ENCODE measurements around the gene CDH18.

CDH18 gene

DNA sequence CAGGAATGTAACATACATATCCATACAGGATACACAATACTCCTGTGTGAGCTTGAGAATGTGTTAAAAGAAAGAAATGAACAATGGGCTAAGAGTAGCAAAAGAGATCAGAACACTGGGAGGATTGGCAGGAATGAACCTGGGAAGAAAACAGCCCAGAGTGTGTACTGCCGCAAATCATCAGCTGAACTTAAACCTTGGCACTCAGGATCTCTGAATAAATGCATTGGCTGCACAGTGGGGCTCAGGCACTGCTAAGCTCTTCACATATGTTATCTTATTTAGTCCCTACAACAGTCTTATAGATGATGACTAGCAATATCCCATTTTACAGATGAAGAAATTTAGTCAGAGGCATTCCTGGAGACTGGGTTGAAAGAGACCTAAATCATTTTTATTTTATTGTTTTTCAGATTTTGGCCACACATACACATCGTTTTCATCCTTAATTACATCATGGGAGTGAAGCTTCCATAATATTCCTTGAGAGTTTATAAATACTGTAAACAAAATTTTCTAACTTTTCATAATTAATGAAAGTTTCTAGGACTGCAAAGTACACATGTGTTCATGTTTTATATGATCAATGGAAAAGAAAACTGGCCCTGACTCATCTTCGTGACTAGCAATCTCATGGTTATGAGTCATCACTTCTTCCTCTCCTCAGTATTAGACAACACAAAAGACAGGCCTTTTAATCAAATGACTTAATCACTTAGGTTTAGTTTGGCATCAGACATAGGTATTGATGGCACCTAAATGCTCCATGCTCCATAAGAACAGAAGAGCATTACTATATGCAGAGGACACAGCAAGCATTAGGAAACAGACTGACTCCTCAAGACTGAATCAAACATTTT lies 59.2 kb downstream of the CDH18 start:
- DNase-seq: no peak

DNA sequence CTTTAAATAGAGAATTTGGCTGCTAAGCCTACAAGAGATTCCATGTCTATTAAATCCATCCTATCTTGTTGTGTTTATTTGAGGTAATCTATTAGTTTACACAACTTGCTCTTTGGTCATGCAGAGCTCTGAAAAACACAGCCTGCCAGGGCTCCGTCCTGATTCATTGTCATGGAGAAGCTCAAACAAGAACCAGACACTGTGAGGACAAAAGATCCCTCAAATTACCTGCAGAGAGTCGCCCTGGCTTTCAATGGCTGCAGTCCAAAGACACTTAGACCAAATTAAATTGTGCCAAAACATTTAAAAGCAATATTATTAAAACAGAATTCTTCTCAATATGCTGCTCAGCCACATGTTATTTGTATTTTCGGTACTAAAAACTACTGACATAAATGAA lies 60.1 kb downstream of the CDH18 start:
- DNase-seq: no peak

GRCh38 chr5:19927170-19927569 lies 60.8 kb downstream of the CDH18 start:
- no peak for DNase-seq

GRCh38 chr5:19923742-19924141 lies 64.3 kb downstream of the CDH18 start:
- no peak for DNase-seq

DNA sequence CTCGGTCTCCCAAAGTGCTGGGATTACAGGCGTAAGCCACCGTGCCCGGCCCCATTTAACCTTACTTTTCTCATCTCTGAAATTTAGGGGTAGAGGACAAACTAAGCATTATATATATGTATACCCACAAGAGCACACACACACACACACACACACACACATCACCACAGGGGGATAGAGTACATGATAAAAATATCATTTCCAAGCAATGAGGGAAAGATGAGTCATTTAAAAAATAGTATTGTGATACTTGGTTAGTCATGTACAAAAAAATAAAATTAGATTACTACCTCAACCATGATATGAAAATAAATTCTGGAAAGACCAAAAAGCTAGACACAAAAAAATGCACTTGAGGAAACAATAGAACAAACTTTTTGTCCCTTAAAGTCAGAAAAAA lies 67.2 kb downstream of the CDH18 start:
- DNase-seq: no peak

GRCh38 chr5:19918780-19919179 lies 69.2 kb downstream of the CDH18 start:
- no peak for DNase-seq

DNA sequence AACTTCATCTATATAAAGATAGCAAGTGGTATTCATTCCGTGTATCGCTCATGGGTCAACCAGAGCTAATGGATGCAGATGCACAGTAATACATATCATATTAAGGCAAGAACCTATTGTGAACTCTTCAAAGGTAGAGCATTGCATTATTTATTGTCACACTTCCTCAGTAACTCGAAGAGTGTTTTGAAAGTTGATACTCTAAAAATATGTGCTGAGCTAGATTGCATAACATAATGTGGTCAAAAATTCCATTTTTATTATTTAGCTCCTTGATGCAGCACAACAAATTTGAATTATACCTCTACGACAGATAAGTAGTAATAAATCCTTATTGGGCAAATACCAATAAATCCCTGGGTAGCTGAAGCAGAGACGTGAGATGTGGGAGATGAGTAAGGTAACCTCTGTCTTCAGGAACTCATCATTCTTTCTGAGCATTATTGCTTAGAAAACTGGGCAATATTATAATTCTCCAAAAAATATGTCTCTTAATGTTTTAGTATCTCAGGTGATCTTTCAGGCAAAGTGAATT lies 70.3 kb downstream of the CDH18 start:
- DNase-seq: no peak

- no peak for DNase-seq
Measured at GRCh38 chr5:19910136-19910535, 77.9 kb downstream of the CDH18 start.

- DNase-seq: no peak
Measured at GRCh38 chr5:19904766-19905165, 83.2 kb downstream of the CDH18 start.

GRCh38 chr5:19903611-19904010 lies 84.4 kb downstream of the CDH18 start:
- DNase-seq: no peak

- DNase-seq: no peak
Measured at GRCh38 chr5:19902316-19902934, 85.6 kb downstream of the CDH18 start.

- no peak for DNase-seq
Measured at GRCh38 chr5:19900269-19900668, 87.7 kb downstream of the CDH18 start.

DNA sequence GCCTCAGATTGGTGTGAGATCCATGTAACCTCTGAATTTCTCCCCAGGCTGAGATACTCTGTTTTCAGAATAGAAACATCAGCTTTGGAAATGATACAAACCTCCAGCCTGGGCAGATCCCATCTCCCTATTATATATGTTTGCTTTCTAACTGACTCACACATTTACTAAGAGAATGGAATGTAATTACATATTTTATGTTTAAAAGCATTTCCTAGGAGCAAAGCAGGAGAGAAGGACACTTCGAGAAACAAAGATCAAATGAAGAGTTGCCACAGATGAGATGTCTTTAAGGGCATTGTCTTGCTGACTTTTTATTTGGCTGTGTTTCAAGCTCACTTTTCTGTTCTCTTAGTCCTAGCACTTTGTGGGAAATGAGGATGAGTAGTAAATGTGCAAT lies 96.3 kb downstream of the CDH18 start:
- no peak for DNase-seq

DNA sequence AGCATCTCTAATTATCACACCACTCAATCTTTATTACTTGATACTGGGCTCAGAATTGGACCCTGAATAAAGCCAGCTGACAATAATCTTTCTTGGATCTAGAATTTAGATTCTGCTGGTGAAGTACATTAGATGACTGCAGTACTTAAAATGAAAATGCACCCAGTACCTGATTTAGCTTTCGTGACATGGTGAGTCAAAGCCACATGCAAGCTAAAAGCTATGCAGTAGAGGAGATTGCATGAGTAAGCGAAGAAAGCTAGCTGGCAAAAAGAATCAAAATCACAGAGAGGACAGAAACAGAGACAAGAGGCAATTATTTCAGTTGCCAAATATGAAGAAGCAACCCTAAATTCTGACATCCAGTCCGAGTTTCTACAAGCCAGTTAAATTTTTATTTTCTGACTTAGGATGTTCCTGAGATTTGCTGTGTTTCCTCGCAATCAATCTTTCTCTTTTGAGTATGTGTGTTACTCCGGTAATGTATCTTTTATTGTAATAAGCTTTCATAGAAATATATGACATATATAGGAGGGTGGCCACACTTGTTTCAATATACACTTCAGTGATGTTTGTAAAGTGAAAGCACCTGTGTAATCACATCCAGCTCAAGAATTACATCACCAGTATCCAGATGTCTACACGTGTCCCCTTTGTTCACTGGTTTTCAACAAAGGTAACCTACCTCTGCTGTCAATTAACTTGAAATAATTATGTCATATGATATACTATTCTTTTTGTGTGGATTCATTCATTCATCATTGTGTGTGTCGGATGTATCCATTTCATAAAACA lies 101.7 kb downstream of the CDH18 start:
- DNase-seq: no peak

DNA sequence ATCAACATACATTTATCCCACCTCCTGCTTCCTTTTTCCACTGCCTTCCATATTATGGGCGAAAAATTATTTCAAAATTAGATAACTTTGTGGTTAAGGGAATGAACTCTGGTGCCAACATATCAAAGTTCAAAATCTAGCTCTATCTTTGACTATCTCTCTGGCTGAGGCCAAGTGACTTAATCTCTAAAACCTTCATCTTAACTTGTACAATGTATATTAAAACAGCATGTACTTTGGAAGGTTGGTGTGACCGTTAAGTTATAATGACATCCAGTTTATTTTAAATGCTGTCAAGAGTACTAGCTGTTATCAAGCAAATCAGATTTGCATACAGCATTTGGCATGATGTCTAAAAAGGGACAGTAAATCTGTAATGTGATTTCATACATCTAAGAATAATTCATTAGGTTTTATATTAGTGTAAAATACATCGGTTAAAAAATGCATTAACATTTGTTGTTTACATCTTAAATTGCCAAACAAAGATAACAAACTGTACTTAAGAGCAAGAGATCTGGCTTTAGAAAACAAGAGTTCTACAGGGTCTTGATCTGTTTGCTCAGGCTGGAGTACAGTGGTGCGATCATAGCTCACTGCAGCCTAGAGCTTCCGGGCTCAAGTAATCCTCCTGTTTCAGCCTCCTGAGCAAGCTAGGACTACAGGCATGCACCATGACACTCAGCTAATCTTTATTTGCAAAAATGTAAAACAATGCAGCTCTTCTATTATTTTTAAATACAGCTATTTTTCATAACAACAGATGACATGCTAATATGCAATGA lies 102.8 kb downstream of the CDH18 start:
- no peak for DNase-seq

- no peak for DNase-seq
Measured at GRCh38 chr5:19880859-19881436, 107.1 kb downstream of the CDH18 start.

DNA sequence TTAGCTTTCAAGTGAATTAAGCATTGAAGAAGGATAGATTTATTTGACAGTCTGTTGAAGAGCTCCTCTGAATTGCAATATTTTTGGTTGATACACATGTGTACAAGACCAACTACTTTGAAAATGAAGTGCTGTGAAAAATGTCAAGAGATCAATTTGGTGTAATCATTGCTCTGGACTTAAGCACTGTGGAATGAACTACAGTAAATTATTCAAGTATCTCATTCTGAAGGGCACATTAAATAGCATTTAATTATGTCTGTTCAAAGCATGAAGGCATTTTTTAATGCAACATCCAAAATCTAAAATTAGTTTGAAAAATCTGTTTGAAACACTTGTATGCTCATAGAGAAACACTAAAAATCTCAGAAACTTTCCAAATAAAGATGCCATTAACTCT lies 107.5 kb downstream of the CDH18 start:
- DNase-seq: no peak

- no peak for DNase-seq
Measured at GRCh38 chr5:19874811-19875210, 113.2 kb downstream of the CDH18 start.

DNA sequence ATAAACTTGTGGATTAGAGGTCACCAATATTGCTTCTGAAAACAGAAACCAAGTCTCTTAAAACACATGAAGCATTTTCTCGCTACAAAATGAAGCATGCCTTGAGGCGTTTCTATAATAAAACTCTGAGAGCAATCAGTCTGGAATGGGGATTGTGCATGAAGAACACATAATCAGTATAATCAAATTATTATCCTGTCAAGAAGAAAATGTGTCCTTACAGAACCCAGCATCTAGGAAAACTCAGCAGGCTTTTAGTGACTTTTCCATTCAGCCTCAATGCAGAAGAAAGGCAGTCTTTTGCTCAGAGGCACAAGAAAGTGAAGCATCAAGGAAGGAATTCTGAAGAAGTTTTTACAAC lies 121.9 kb downstream of the CDH18 start:
- no peak for DNase-seq

GRCh38 chr5:19865336-19866089 lies 122.5 kb downstream of the CDH18 start:
- no peak for DNase-seq

DNA sequence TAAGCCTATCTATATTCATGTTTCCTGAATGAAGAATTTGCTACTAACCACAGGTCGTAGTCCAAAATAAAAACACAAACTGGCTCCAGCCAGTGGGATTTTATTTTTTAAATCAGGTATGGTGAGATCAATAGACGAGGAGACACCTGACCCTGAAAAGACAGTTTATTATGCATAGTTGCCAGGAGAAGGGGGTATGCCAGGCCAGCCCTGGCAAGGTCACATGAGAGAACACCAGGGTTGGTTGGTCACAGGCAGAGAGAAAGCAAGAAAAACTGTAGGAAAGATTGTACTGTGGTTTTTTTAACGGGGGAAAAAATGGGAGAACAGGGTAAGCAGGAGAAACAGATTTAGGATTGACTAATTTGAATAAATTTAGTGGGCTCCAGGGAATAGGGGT lies 125.3 kb downstream of the CDH18 start:
- no peak for DNase-seq

GRCh38 chr5:19859020-19859419 lies 129.0 kb downstream of the CDH18 start:
- no peak for DNase-seq

Data from CD4-positive, alpha-beta T cell treated with Interleukin-1 beta for 1 hour (primary cell).